ENCODE results near the gene MYOM1.
"Not testable (repeated sequence)": the region's sequence is repeated elsewhere in the genome, so short reads cannot be mapped to it uniquely, and the experiment has no call there.

MYOM1 gene

DNA sequence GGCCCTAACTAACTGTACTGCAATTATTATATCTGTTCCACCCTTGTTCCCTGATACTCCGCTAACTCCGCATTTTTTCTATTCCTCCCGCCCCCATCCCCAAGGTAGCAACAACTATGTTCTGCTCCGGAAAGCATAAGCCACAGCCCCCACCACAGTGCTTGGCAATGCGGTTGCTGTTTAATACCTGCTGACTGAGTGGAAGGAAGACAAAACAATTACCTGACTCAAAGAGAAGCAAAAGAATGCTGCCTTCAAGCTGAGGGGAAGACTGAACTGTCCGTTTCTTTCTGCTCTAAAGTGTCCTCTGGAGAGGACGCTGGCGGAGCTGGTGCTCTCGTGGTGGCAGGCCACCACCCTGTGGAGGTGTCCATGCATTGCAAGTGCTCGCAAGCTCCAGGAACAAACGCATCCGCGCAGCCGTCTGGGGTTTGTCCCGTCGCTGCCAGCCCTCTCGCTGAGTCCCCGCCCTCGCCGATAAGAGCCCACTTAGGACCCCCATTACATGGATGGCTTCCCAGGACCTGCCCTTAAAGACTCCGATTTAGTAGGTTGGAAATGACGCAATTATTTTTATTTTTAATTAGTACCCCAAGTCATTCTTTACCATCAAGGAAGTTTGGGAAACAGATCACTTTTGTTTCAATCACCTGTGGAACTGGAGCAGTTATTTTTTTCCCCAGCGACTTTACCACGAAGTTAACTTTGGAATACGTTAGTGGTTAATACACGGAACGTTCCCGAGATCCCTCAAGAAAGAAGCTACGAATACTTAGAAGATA, 26.3 kb upstream of the MYOM1 start:
- TF ChIP-seq ZNF274 (IDR thresholded peaks at IDR 0.05; ENCODE audit: low read depth, low read length), result no peak

GRCh38 chr18:3245185-3245564, 25.4 kb upstream of the MYOM1 start:
- H3K4me3 ChIP-seq (ENCODE audit: low read length), result peak overlapping the region; percentile 81
- TF ChIP-seq ZNF274 (IDR thresholded peaks at IDR 0.05; ENCODE audit: low read depth, low read length), result no peak

More for the DNA sequence above, 26.3 kb upstream of the MYOM1 start:
- H3K4me3 ChIP-seq (ENCODE audit: low read length), result peak overlapping the region; percentile 81

- H3K4me3 ChIP-seq (ENCODE audit: low read length), result no peak overlapping the region
- TF ChIP-seq ZNF274 (IDR thresholded peaks at IDR 0.05; ENCODE audit: low read depth, low read length), result no peak
Observed at GRCh38 chr18:3238742-3239141, 19.0 kb upstream of the MYOM1 start.

DNA sequence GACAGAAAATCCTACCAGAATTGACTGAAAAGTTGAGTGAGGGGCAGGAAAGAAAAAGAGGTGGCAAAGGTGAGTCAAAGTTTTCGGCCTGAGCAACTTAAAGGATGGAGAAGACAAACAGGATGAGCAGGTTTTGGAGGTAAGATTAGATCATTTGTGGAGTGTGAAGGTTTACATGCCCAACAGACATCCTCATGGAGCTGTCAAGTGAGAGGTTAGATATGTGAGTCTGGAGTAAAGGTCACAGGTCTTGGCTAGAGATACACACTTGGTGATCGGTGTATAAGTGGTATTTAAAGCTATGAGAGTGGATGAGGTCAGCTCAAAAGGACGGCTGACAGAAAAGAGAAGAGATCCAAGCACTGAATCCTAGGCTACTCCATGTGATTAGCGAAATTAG, 16.7 kb upstream of the MYOM1 start:
- H3K4me3 ChIP-seq (ENCODE audit: low read length), result no peak overlapping the region
- TF ChIP-seq ZNF274 (IDR thresholded peaks at IDR 0.05; ENCODE audit: low read depth, low read length), result no peak

DNA sequence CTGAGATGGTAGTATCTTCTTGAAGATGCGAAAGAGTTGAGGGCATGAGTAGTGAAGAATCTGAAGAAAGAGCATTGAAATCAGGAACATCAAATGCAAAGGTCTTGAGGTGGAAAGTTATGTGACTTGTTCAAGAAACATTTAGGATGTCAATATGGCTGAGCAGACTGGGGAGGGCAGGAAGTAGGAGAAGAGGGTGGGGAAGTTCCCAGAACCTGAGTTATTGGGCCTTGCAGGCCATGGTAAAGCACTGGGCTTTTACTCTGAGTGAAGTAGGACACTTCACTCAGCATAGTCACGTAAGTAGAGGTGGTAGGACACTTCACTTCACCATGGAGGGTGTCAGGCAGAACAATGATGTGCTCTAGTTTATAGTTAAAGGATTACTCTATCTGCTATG, 16.1 kb upstream of the MYOM1 start:
- no peak for TF ChIP-seq ZNF274 (IDR thresholded peaks at IDR 0.05; ENCODE audit: low read depth, low read length)
- no peak overlapping the region for H3K4me3 ChIP-seq (ENCODE audit: low read length)

- no peak for TF ChIP-seq ZNF274 (IDR thresholded peaks at IDR 0.05; ENCODE audit: low read depth, low read length)
Observed at GRCh38 chr18:3234457-3234856, 14.7 kb upstream of the MYOM1 start.

GRCh38 chr18:3233433-3234168, 13.8 kb upstream of the MYOM1 start:
- TF ChIP-seq ZNF274 (IDR thresholded peaks at IDR 0.05; ENCODE audit: low read depth, low read length), result no peak
- H3K4me3 ChIP-seq (ENCODE audit: low read length), result no peak overlapping the region

More at GRCh38 chr18:3234457-3234856, 14.7 kb upstream of the MYOM1 start:
- no peak overlapping the region for H3K4me3 ChIP-seq (ENCODE audit: low read length)

- no peak overlapping the region for H3K4me3 ChIP-seq (ENCODE audit: low read length)
- TF ChIP-seq ZNF274 (IDR thresholded peaks at IDR 0.05; ENCODE audit: low read depth, low read length), result no peak
Observed at GRCh38 chr18:3233004-3233403, 13.2 kb upstream of the MYOM1 start.

DNA sequence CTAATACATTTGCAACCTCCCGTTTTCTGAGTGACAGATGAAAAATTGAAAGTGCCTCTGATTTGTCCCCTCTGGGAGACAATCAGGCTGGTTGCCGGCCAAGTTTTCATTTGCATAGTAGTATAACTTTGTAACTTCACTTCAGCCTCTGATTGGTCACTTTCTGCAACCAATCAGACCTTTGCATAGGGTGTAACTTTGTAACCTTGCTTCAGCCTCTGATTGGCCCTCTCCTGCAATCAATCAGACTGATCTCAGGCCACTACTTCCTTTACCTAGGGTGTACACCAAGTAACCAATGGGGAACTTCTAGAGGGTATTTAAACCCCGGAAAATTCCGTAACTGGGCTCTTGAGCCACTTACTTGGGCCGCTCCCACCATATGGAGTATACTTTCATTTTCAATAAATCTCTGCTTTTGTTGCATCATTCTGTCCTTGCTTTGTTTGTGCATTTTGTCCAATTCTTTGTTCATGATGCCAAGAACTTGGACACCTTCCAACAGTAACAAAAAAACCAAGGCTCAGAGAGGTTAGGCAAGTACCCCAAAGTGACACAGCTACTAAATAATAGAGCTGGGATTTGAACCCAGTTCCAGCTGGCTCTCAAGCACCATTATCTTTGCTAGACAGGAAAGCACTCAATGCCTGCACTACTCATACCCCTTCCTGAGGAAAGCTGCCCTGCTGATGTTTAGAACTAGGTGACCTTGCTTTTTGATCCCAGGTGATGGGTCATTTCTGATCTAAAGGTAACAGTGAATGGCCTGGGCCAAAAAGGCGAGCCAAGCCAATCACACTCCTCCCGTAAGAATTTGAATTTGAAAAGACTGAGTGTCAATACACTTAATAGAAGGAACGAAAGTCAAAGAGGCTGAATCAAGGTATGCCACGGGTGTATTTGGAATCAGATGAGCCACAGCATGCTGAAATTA, 10.9 kb upstream of the MYOM1 start:
- no peak overlapping the region for H3K4me3 ChIP-seq (ENCODE audit: low read length)
- no peak for TF ChIP-seq ZNF274 (IDR thresholded peaks at IDR 0.05; ENCODE audit: low read depth, low read length)

DNA sequence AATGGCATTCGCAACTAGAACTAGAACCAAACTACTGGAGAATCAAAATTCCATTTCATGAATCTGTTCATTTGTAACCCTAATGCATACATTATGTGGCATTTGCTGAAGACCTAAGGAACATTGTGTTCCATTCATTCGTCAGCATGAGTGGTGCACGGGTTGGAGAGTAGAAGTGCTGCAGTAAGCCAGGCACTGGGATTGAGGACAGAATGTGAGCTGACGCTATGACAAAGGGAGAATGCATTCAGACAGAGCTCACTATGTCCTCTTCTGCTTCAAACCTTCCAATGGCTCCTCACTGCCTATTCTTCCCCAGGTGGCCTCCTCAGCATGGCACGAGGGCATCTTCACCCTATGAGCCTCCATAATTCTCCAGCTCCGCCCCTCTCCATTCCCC, 6.3 kb upstream of the MYOM1 start:
- no peak overlapping the region for H3K4me3 ChIP-seq (ENCODE audit: low read length)
- TF ChIP-seq ZNF274 (IDR thresholded peaks at IDR 0.05; ENCODE audit: low read depth, low read length), result no peak

DNA sequence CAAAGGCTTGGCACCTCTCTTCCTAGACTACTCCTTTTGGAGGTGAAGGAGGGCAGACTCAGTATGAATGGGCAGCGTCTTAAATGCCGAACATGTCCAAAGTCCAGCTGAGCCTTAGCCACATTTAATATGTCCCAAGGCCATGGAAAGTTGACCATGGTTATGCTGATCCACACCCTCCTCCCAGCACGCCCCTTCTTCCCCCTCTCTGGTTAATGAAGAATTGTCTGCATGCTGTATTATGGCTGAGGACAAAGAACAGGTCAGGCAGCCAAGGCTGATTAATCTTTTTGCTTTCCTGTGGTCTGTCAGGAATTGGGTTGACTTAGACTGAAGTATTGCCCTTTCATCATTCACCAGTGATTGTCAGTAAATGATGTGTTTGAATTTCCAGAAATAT, 5.8 kb upstream of the MYOM1 start:
- TF ChIP-seq ZNF274 (IDR thresholded peaks at IDR 0.05; ENCODE audit: low read depth, low read length), result no peak
- H3K4me3 ChIP-seq (ENCODE audit: low read length), result no peak overlapping the region

GRCh38 chr18:3224223-3224622, 4.5 kb upstream of the MYOM1 start:
- no peak for TF ChIP-seq ZNF274 (IDR thresholded peaks at IDR 0.05; ENCODE audit: low read depth, low read length)
- no peak overlapping the region for H3K4me3 ChIP-seq (ENCODE audit: low read length)

DNA sequence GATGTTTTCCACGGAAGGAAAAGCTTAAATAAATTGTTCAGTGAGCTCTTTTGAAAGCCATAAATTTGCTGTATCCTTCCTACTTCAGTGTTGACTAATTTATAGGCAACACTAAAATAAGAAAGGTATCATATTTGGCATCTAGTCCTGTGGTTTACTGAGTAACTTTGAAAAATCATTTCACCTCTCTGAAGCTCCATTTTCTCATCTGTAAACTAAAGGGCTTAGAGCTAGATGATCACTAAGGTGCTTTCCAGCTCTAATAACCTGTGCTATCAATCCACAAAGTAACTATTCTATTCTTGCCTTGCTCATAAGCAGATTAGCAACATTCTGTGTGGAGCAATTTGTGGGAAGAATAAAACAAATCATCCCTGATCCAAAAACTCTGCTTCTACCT, 3.6 kb upstream of the MYOM1 start:
- no peak for TF ChIP-seq ZNF274 (IDR thresholded peaks at IDR 0.05; ENCODE audit: low read depth, low read length)
- H3K4me3 ChIP-seq (ENCODE audit: low read length), result no peak overlapping the region

GRCh38 chr18:3221496-3221895, 1.7 kb upstream of the MYOM1 start:
- no peak overlapping the region for H3K4me3 ChIP-seq (ENCODE audit: low read length)
- no peak for TF ChIP-seq ZNF274 (IDR thresholded peaks at IDR 0.05; ENCODE audit: low read depth, low read length)

DNA sequence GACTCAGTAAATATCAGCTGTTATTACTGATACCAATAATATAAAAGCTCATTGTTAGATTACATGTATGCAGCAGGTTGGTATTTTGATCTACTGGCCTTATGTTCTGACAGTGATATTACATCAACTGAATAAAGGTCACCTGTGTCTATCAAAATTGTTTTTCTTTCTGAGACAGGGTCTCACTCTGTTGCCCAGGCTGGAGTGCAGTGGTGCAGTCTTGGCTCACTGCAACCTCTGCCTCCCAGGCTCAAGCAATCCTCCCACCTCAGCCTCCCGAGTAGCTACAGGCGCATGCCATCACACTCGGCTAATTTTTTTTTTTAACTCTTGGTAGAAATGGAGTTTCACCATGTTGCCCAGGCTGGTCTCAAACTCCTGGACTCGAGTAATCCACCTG, 1.1 kb upstream of the MYOM1 start:
- not testable (repeated sequence) for H3K4me3 ChIP-seq (ENCODE audit: low read length)

Measured in GM08714 (cell line).